Measurements from ENCODE around the gene NAPA.

GRCh38 chr19:47445527-47445926 is 69.3 kb downstream of the NAPA start:
- TF ChIP-seq, protein P1, sequence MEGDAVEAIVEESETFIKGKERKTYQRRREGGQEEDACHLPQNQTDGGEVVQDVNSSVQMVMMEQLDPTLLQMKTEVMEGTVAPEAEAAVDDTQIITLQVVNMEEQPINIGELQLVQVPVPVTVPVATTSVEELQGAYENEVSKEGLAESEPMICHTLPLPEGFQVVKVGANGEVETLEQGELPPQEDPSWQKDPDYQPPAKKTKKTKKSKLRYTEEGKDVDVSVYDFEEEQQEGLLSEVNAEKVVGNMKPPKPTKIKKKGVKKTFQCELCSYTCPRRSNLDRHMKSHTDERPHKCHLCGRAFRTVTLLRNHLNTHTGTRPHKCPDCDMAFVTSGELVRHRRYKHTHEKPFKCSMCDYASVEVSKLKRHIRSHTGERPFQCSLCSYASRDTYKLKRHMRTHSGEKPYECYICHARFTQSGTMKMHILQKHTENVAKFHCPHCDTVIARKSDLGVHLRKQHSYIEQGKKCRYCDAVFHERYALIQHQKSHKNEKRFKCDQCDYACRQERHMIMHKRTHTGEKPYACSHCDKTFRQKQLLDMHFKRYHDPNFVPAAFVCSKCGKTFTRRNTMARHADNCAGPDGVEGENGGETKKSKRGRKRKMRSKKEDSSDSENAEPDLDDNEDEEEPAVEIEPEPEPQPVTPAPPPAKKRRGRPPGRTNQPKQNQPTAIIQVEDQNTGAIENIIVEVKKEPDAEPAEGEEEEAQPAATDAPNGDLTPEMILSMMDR (IDR thresholded peaks at IDR 0.05) = no peak
- no peak for TF ChIP-seq POLR2A (IDR thresholded peaks at IDR 0.05)

Measured in uterus (tissue), 2 donors.